Liver (tissue), 9 donors: ENCODE measurements around the gene ST8SIA5. TPM values are rescaled to one million over a fixed set of nuclear protein-coding genes. Genes with fewer than 3 reads are reported as not detected.

ENCODE experiments used
- DNase-seq: peaks from one replicate; pipeline ENCODE4 v3.0.0-alpha.2; 2017; ENCODE audit warnings: low spot score
- H3K27ac ChIP-seq, 2 donors: one replicate each; pipeline ENCODE4 v1.7.0; 2013; ENCODE audit warnings: inconsistent platforms in 2 of 2, low read length in 2 of 2, control low read depth in 1 of 2, low read depth in 1 of 2, mild to moderate bottlenecking in 1 of 2
- H3K27me3 ChIP-seq, 4 donors: one replicate each; pipeline versions ENCODE4 v1.6.1 to v1.7.0; 2013; ENCODE audit warnings: low read length in 3 of 4, inconsistent platforms in 1 of 4, mild to moderate bottlenecking in 1 of 4, moderate library complexity in 1 of 4; ENCODE audit not compliant: control insufficient read depth in 4 of 4, insufficient read depth in 4 of 4
- H3K36me3 ChIP-seq, 4 donors: one replicate each; pipeline versions ENCODE4 v1.6.1 to v1.7.0; 2013; ENCODE audit warnings: low read length in 3 of 4, mild to moderate bottlenecking in 3 of 4, low read depth in 1 of 4, moderate library complexity in 1 of 4; ENCODE audit not compliant: control insufficient read depth in 4 of 4, insufficient read depth in 3 of 4
- H3K4me1 ChIP-seq, 4 donors: one replicate each; pipeline versions ENCODE4 v1.6.1 to v1.7.0; 2013; ENCODE audit warnings: low read length in 3 of 4, mild to moderate bottlenecking in 3 of 4, moderate library complexity in 1 of 4; ENCODE audit not compliant: control insufficient read depth in 4 of 4, insufficient read depth in 4 of 4
- H3K4me3 ChIP-seq, 3 donors: one replicate each; pipeline versions ENCODE4 v1.6.1 to v1.7.0; 2013; ENCODE audit warnings: low read length in 3 of 3, control low read depth in 1 of 3, low read depth in 1 of 3, mild to moderate bottlenecking in 1 of 3
- H3K9ac ChIP-seq, 2 donors: one replicate each; pipeline ENCODE4 v1.7.0; 2013; ENCODE audit warnings: low read length in 2 of 2, mild to moderate bottlenecking in 2 of 2, moderate library complexity in 2 of 2, control low read depth in 1 of 2, low read depth in 1 of 2
- H3K9me3 ChIP-seq, 4 donors: one replicate each; pipeline versions ENCODE4 v1.6.1 to v1.7.0; 2013; ENCODE audit warnings: low read length in 3 of 4; ENCODE audit not compliant: control insufficient read depth in 4 of 4
- CTCF ChIP-seq: fragments of 150-350 bp; IDR thresholded peaks from 2 replicates; pipeline ENCODE4 v1.5.1; 2017; ENCODE audit warnings: improper control_type of control experiment, low read depth, low read length; ENCODE audit not compliant: missing input control
- EGR1 ChIP-seq, 2 donors: IDR thresholded peaks; 2 replicates each; pipeline ENCODE4 v1.6.1; 2016 to 2018; ENCODE audit warnings: antibody characterized with exemption in 2 of 2, low read depth in 2 of 2
- FOXA1 ChIP-seq: IDR thresholded peaks from 2 replicates; pipeline ENCODE4 v1.6.1; 2016; ENCODE audit warnings: antibody characterized with exemption
- FOXA2 ChIP-seq: IDR thresholded peaks from 2 replicates; pipeline ENCODE4 v1.6.1; 2016; ENCODE audit warnings: antibody characterized with exemption
- GABPA ChIP-seq, 2 donors: IDR thresholded peaks in 1 of 2; conservative IDR thresholded peaks in 1 of 2; 2 replicates each; pipeline ENCODE4 v1.6.1; 2016; ENCODE audit warnings: antibody characterized with exemption in 2 of 2, mild to moderate bottlenecking in 1 of 2, moderate library complexity in 1 of 2
- HNF4A ChIP-seq, 2 donors: conservative IDR thresholded peaks; 2 replicates each; pipeline ENCODE4 v1.6.1; 2016; ENCODE audit warnings: antibody characterized with exemption in 2 of 2, mild to moderate bottlenecking in 2 of 2
- HNF4G ChIP-seq: IDR thresholded peaks from 2 replicates; pipeline ENCODE4 v1.6.1; 2016; ENCODE audit warnings: antibody characterized with exemption
- JUND ChIP-seq, 2 donors: IDR thresholded peaks; 2 replicates each; pipeline ENCODE4 v1.6.1; 2016; ENCODE audit warnings: antibody characterized with exemption in 2 of 2
- MAX ChIP-seq: IDR thresholded peaks from 2 replicates; pipeline ENCODE4 v1.6.1; 2016; ENCODE audit warnings: antibody characterized with exemption
- NR2F2 ChIP-seq: IDR thresholded peaks from 2 replicates; pipeline ENCODE4 v1.6.1; 2016; ENCODE audit warnings: antibody characterized with exemption
- RAD21 ChIP-seq, 2 donors: IDR thresholded peaks; 2 replicates each; pipeline ENCODE4 v1.6.1; 2016; ENCODE audit warnings: antibody characterized with exemption in 2 of 2, mild to moderate bottlenecking in 2 of 2
- REST ChIP-seq: IDR thresholded peaks from 2 replicates; pipeline ENCODE4 v1.6.1; 2016; ENCODE audit warnings: antibody characterized with exemption, mild to moderate bottlenecking
- SP1 ChIP-seq: IDR thresholded peaks from 2 replicates; pipeline ENCODE4 v1.6.1; 2018; ENCODE audit warnings: antibody characterized with exemption, mild to moderate bottlenecking
- TAF1 ChIP-seq: conservative IDR thresholded peaks from 2 replicates; pipeline ENCODE4 v1.6.1; 2016; ENCODE audit warnings: antibody characterized with exemption, mild to moderate bottlenecking
- YY1 ChIP-seq: IDR thresholded peaks from 2 replicates; pipeline ENCODE4 v1.6.1; 2016; ENCODE audit warnings: antibody characterized with exemption, mild to moderate bottlenecking
- ZBTB33 ChIP-seq: IDR thresholded peaks from 2 replicates; pipeline ENCODE4 v1.6.1; 2016; ENCODE audit warnings: antibody characterized with exemption
- WGBS: extraction: QIAGEN DNeasy Blood & Tissue Kit; methylation state at CpG from one replicate; pipeline ENCODE4 v1.1.7; 2013; 5-methylcytosine and 5-hydroxymethylcytosine counted together
- polyA plus RNA-seq, 2 donors: library from polyadenylated mRNA; stranded (reverse) in 1 of 2; unstranded in 1 of 2; fragments of 200-250 nt in 1 of 2; fragments of >200 nt in 1 of 2; fragmentation: Nextera tagmentation in 1 of 2; extraction: Ambion mirVana in 1 of 2; gene quantifications; one replicate each; pipeline versions ENCODE4 v1.2.1 to v1.2.3, GENCODE V29; 2013 to 2015
- total RNA-seq, 2 donors: library from RNA; depleted of rRNA; stranded (reverse); fragments of >200 nt; gene quantifications; one replicate each; pipeline ENCODE4 v1.2.3, GENCODE V29; 2014
- donor health status: healthy.
- donor health status: healthy.
- donor health status: healthy.
- donor health status: healthy.
- donor health status: healthy.

The ST8SIA5 gene
- total and polyA plus RNA-seq, 4 donors = under 0.01 to 0.12 (median 0.05) TPM; not detected in 1

GRCh38 chr18:46736135-46736534 lies 20.7 kb downstream of the ST8SIA5 start (continued):
- TF ChIP-seq NR2F2 (no peak), JUND (IDR thresholded peaks at IDR 0.05) (no peak), MAX (no peak), RAD21 (IDR thresholded peaks at IDR 0.05) (no peak), HNF4A (conservative IDR thresholded peaks at IDR 0.05) (no peak)

GRCh38 chr18:46734981-46735380 lies 21.9 kb downstream of the ST8SIA5 start:
- Histone ChIP-seq H3K27ac (no peak overlapping the region), H3K4me1 (no peaks in the 10 kb centered on the region), H3K9me3 (peaks cover 1 to 12% (median 7%) of the 10 kb centered on the region in 4 donors), H3K27me3 (no peaks in the 10 kb centered on the region), H3K4me3 (no peak overlapping the region), H3K9ac (no peak overlapping the region), H3K36me3 (no peaks in the 10 kb centered on the region)
- DNase-seq = no peak
- TF ChIP-seq FOXA1 (no peak), ZBTB33 (no peak), SP1 (no peak)
- WGBS = 71% methylated on average over 4 of the region's 4 CpGs

- Histone ChIP-seq H3K27me3 (no peaks in the 10 kb centered on the region), H3K36me3 (no peaks in the 10 kb centered on the region), H3K9me3 (peaks cover 5 to 19% (median 13%) of the 10 kb centered on the region in 4 donors), H3K4me1 (no peaks in the 10 kb centered on the region), H3K9ac (no peak overlapping the region), H3K27ac (no peak overlapping the region), H3K4me3 (no peak overlapping the region)
- no peak for DNase-seq
- TF ChIP-seq EGR1 (IDR thresholded peaks at IDR 0.05; ENCODE audit: low read depth in 2 of 2) (no peak), JUND (IDR thresholded peaks at IDR 0.05) (no peak), CTCF (no peak), MAX (no peak), SP1 (no peak), ZBTB33 (no peak), YY1 (no peak), NR2F2 (no peak), HNF4A (conservative IDR thresholded peaks at IDR 0.05) (no peak), GABPA (IDR thresholded peaks at IDR 0.05 in 1 of 2, conservative IDR thresholded peaks at IDR 0.05 in 1 of 2) (no peak), FOXA2 (no peak), REST (no peak), TAF1 (no peak), HNF4G (no peak), FOXA1 (no peak), RAD21 (IDR thresholded peaks at IDR 0.05) (no peak)
- 82% methylated on average over 11 of the region's 11 CpGs for WGBS
Measured at GRCh38 chr18:46733872-46734271, 23.0 kb downstream of the ST8SIA5 start.
